ENCODE measurements around the gene NFIX. TPM values are rescaled to one million over a fixed set of nuclear protein-coding genes. Genes with fewer than 3 reads are reported as not detected.

NFIX gene
- polyA plus RNA-seq, 1 donor, result 112 TPM

DNA sequence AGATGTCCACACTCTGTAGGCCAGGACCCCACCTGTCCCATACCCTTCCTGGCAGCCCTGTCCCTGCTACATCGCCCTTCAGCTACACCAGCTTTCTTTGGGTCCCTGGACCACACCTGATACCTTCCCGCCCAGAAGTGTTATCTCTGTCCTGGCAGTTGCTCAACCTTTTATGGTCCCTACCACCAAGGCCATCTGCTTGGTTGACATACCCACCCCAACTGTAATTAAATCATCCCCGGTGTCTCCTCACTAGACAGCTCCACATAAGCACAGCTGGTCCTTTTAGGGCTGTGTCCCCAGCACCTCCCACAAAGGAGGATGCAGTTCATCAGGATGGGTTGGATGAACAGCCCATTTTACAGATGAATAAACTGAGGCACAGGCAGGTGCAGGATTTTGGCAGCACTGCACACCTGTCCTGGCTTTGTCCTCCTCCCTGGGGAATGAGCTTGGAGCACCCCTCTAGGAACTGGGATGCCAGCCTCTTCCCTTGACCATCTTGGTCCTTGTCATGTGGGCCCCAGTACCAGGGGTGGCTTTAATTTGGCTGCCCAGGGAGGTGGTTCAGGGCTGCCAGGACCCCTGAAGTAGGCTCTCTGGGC, 135.7 kb downstream of the NFIX start:
- DNase-seq, result no peak

DNA sequence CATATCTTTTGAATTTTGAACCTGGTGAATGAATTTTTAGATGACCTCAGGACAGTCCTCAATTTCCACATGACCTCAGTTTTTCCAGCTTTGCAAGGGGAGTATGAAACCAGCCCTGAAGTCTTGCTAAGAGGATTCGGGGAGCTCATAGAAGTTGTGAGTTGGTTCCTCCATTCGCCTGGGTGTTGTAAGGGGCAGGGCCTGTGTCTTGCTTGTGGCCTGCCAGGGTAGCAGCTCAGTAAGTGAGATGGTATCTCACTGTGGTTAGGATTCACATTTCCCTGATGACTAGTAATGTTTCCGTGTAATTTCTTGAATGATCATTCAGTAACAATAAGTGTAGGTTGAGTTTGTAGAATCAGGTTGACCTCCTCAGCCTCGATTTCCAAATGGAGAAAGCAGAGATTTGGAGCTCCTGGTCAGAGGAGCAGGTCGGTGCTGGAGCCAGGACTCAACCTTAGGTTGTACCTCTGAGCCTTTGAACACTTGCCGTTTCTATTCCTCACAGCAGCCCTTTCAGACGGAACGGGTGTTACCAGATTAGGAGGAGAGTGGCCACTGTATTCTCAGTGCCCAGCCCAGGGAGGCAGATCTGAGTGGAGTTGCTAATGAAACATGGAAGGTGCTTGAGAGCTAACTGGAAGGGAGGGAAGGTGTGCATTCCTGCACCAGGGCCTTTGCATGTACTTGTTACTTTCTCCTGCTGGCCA, 137.4 kb downstream of the NFIX start:
- no peak for DNase-seq

DNA sequence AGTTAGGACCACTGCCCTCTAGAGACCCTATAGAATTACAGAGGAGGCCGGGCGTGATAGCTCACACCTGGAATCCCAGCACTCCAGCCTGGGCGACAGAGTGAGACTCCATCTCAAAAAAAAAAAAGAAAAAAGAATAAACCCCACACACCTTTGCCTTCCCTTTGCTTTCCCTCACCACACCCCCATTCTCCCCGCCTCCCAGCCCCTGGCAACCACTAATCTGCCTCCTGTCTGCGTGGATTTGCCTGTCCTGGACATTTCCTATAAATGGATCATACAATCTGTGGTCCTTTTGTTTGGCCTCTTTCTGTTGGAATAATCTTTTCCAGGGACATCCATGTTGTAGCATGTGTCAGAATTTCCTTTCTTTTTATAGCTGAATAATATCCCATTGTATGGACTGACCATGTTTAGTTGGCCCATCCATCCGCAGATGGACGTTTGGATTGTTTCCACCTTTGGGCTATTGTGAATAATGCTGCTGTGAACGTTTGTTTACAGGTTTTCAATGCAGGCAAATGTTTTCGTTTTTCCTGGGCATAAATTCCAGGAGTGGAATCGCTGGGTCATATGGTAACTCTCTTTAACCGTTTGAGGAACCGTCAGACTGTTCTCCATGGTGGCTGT, 138.1 kb downstream of the NFIX start:
- DNase-seq, result no peak

DNA sequence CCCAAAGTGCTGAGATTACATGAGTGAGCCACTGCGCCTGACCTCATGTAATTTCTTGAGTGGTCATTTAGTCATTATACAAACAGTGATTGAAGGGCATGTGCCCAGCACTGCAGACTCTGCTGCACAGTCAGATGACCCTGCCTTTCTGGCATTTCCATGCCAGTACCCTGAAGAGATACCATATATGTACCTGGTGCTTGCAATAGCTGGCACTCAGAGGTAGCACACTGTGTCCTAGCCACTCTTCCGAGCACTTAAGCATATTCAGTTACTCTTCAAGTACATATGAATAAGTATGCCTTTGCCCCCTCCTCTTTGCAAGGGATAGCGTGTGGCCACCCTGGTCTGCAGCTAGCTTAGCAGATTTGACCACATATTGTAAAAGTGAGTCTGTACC, 139.4 kb downstream of the NFIX start:
- no peak for DNase-seq

DNA sequence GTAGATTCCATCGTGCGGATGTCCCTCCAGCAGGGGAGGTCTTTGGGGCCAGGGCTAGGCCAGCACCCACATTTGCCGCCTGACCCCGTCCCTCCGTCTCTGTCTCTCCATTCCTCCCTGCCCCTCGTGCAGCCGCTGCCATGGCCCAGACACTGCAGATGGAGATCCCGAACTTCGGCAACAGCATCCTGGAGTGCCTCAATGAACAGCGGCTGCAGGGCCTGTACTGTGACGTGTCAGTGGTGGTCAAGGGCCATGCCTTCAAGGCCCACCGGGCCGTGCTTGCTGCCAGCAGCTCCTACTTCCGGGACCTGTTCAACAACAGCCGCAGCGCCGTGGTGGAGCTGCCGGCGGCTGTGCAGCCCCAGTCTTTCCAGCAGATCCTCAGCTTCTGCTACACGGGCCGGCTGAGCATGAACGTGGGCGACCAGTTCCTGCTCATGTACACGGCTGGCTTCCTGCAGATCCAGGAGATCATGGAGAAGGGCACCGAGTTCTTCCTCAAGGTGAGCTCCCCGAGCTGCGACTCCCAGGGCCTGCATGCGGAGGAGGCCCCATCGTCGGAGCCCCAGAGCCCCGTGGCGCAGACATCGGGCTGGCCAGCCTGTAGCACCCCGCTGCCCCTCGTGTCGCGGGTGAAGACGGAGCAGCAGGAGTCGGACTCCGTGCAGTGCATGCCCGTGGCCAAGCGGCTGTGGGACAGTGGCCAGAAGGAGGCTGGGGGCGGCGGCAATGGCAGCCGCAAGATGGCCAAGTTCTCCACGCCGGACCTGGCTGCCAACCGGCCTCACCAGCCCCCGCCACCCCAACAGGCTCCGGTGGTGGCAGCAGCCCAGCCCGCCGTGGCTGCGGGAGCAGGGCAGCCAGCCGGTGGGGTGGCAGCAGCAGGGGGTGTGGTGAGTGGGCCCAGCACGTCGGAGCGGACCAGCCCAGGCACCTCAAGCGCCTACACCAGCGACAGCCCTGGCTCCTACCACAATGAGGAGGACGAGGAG, 140.1 kb downstream of the NFIX start:
- DNase-seq, result no peak

DNA sequence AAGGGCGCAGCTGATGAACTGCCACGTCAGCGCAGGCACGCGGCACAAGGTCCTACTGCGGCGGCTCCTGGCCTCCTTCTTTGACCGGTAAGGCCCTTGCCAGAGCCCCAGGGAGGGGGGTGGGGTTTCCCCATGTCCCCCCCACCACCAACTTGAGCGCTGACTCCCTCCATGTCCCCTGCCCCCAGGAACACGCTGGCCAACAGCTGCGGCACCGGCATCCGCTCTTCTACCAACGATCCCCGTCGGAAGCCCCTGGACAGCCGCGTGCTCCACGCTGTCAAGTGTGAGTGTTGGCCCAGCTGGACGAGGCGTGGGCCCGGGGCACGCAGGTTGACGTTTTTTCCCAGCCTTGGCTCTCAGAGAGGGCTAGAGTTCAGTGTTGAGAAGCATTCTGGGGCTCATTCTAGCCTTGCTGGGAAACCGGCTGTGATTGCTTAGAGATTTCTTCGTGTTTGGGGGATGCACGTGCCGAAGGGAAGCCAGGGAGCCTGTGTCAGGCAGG, 142.1 kb downstream of the NFIX start:
- no peak for DNase-seq

DNA sequence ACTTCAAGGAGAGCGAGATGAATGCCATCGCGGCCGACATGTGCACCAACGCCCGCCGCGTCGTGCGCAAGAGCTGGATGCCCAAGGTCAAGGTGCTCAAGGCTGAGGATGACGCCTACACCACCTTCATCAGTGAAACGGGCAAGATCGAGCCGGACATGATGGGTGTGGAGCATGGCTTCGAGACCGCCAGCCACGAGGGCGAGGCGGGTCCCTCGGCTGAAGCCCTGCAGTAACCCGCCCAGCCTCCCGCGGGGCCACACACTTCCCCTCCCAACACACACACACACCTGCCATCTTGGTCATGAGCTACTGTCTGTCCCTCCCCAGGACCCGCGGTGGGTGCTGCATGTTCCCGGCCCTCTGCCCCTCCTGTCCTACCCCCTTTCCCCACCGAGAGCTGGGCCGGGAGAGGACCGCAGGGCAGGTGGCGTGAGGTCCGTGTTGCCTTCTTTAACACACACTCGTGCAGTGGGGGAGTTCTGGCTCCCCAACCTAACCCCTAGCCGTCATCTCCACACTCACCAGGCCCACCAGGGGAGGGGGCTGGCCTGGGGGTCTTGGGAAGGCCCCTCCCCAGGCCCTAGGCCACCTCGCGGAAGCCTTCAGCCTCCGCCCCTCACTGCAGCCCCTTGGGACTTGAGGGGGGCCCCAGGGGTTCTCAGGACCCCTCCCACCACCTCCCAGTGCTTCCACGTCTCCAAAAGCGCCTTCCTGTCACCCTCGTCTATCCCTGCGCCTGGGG, 143.1 kb downstream of the NFIX start:
- DNase-seq, result no peak

DNA sequence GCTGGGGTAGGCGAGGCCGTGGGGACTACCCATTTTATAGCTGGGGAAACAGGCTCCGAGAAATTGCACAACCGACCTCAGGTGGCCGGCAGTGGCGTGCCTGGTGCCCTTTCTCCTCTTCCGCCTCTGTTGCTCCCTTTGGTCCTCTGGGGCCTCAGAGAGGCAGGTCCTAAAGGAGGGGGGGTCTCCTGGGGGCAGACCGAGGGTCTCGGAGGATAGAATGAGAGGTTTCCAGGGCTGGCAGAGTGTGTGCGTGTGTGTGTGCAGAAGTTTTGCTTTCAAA, 143.6 kb downstream of the NFIX start:
- no peak for DNase-seq

DNA sequence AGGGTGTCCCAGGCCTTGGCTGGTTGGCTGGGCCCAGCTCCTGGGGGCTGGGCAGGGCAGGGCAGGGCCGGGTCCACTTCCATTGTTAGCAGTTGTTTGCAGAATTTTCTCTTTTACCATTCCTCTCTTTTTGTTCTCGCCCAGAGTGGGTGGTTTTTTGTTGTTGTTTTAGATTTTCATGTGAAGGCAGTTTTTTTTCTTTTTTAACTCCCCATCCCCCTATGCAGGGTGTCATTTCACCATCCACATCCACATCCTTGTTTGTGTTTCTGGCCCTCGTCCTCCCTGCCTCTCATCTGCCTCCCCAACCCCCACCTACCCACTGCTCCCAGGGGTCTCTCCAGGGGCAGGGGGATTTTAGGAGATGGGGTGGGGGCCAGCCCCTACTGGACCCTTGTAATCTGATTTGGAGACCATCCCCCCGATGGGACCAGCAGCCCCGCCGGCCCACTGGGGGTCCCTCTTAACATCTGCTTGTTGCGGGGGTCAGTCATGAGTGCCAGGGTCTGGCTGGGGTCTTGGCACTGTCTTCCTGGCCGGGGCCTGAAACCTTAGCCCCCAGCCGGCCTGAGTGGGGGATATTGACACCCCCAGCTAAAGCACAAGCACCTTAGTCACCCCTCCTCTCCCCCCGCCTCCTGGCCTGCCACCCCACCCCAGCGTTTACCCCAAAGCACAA, 144.5 kb downstream of the NFIX start:
- no peak for DNase-seq

DNA sequence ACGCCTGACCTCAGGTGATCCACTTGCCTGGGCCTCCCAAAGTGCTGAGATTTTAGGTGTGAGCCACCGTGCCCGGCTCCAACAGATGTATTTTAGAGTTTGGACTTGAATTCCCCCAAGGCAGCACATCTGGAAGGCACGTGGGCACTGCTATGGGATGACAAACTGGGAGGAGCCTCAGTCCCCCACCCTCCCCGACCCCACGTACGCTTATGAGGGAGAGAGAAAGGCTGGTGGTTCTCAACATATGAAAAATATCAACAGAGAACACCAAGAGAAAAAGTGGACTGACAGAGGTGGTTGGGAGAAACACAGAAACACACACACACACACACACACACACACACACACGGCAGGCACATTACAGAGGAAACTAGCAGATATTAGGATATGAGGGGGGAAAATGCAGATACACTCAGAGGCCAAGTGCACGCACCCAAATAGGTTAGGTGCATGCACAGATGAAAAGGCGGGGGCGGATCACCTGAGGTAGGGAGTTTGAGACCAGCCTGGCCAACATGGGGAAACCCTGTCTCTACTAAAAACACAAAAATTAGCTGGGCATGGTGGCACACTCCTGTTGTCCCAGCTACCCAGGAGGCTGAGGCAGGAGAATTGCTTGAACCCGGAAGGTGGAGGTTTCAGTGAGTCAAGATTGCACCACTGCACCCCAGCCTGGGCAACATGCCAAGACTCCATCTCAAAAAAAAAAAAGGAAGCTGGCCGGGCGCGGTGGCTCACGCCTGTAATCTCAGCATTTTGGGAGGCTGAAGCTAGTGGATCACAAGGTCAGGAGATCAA, 151.7 kb downstream of the NFIX start:
- no peak for DNase-seq

Other genes starting within 250 kb of the NFIX start
- 0.09 TPM for gene BEST2, start 243.7 kb upstream of the NFIX start, polyA plus RNA-seq (ENCODE audit: insufficient read length)
- gene HOOK2, start 219.9 kb upstream of the NFIX start, polyA plus RNA-seq (ENCODE audit: insufficient read length), result 30.2 TPM
- gene JUNB, start 204.0 kb upstream of the NFIX start, polyA plus RNA-seq (ENCODE audit: insufficient read length), result 36.5 TPM
- 169 TPM for gene PRDX2, start 193.7 kb upstream of the NFIX start, polyA plus RNA-seq (ENCODE audit: insufficient read length)
- gene THSD8, start 193.4 kb upstream of the NFIX start, polyA plus RNA-seq (ENCODE audit: insufficient read length), result 2.2 TPM
- gene RNASEH2A, start 188.9 kb upstream of the NFIX start, polyA plus RNA-seq (ENCODE audit: insufficient read length), result 21.9 TPM
- not detected for gene RTBDN, start 160.9 kb upstream of the NFIX start, polyA plus RNA-seq (ENCODE audit: insufficient read length)
- gene MAST1, start 157.0 kb upstream of the NFIX start, polyA plus RNA-seq (ENCODE audit: insufficient read length), result 0.27 TPM
- 10.9 TPM for gene DNASE2, start 114.0 kb upstream of the NFIX start, polyA plus RNA-seq (ENCODE audit: insufficient read length)
- 0.88 TPM for gene KLF1, start 108.3 kb upstream of the NFIX start, polyA plus RNA-seq (ENCODE audit: insufficient read length)
- gene GCDH, start 104.3 kb upstream of the NFIX start, polyA plus RNA-seq (ENCODE audit: insufficient read length), result 30.4 TPM
- 3.3 TPM for gene SYCE2, start 76.2 kb upstream of the NFIX start, polyA plus RNA-seq (ENCODE audit: insufficient read length)
- 43.3 TPM for gene FARSA, start 61.8 kb upstream of the NFIX start, polyA plus RNA-seq (ENCODE audit: insufficient read length)
- gene CALR, start 56.9 kb upstream of the NFIX start, polyA plus RNA-seq (ENCODE audit: insufficient read length), result 361 TPM
- 156 TPM for gene RAD23A, start 49.6 kb upstream of the NFIX start, polyA plus RNA-seq (ENCODE audit: insufficient read length)
- 48.4 TPM for gene GADD45GIP1, start 38.3 kb upstream of the NFIX start, polyA plus RNA-seq (ENCODE audit: insufficient read length)
- gene DAND5, start 25.9 kb upstream of the NFIX start, polyA plus RNA-seq (ENCODE audit: insufficient read length), result 0.18 TPM
- gene LYL1, start 107.4 kb downstream of the NFIX start, polyA plus RNA-seq (ENCODE audit: insufficient read length), result 6.3 TPM
- gene TRMT1, start 121.3 kb downstream of the NFIX start, polyA plus RNA-seq (ENCODE audit: insufficient read length), result 25.6 TPM
- 23.4 TPM for gene NACC1, start 122.8 kb downstream of the NFIX start, polyA plus RNA-seq (ENCODE audit: insufficient read length)
- 33.8 TPM for gene STX10, start 154.9 kb downstream of the NFIX start, polyA plus RNA-seq (ENCODE audit: insufficient read length)
- gene IER2, start 154.9 kb downstream of the NFIX start, polyA plus RNA-seq (ENCODE audit: insufficient read length), result 58.5 TPM